Retinal pigment epithelial cell (primary cell): ENCODE measurements around the gene IP6K3.

ENCODE experiments used
- DNase-seq: peaks from one replicate; pipeline ENCODE4 v3.0.0-alpha.2; 2010; ENCODE audit warnings: low read depth
- H3K4me3 ChIP-seq: 2 replicates; pipeline ENCODE4 v1.5.1; 2011; ENCODE audit warnings: mild to moderate bottlenecking, low read length, control low read depth, moderate library complexity
- TF ChIP-seq, protein P1 (sequence below): conservative IDR thresholded peaks from 2 replicates; pipeline ENCODE4 v1.5.1; 2011; ENCODE audit warnings: low read depth, low read length, control low read depth, inconsistent platforms

Gene IP6K3, protein sequence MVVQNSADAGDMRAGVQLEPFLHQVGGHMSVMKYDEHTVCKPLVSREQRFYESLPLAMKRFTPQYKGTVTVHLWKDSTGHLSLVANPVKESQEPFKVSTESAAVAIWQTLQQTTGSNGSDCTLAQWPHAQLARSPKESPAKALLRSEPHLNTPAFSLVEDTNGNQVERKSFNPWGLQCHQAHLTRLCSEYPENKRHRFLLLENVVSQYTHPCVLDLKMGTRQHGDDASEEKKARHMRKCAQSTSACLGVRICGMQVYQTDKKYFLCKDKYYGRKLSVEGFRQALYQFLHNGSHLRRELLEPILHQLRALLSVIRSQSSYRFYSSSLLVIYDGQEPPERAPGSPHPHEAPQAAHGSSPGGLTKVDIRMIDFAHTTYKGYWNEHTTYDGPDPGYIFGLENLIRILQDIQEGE

DNA sequence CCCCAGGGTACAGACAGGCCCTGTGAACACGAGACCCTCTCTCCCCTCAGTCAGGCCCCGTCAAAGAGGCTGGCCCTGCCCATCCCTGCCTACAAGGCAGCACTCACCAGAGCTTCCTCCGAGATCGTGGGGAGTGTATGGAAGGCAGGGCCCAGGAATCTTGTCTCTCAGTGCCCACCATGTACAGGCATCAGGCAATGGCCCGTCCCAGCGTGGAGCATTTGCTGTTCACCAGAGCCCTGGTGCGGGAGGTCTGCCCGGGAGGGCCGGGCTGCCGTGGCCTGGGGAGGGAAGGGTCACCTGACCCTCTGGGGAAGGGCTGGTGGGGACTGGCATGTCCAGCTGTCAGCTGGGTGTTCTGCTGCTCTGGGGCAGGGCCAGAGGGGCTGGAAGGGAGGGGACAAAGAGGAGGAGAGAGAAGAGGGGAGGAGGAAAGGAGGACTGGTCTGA is at the start of gene IP6K3:
TSS of gene IP6K3 (minus strand) at position 255 of the 450 bp plus-strand sequence. CDS start 11,429 bp downstream, outside the sequence.
- DNase-seq = peak; percentile 37
- TF ChIP-seq, protein P1, sequence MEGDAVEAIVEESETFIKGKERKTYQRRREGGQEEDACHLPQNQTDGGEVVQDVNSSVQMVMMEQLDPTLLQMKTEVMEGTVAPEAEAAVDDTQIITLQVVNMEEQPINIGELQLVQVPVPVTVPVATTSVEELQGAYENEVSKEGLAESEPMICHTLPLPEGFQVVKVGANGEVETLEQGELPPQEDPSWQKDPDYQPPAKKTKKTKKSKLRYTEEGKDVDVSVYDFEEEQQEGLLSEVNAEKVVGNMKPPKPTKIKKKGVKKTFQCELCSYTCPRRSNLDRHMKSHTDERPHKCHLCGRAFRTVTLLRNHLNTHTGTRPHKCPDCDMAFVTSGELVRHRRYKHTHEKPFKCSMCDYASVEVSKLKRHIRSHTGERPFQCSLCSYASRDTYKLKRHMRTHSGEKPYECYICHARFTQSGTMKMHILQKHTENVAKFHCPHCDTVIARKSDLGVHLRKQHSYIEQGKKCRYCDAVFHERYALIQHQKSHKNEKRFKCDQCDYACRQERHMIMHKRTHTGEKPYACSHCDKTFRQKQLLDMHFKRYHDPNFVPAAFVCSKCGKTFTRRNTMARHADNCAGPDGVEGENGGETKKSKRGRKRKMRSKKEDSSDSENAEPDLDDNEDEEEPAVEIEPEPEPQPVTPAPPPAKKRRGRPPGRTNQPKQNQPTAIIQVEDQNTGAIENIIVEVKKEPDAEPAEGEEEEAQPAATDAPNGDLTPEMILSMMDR = no peak
- H3K4me3 ChIP-seq = peak within 1 kb of the TSS; percentile 54

DNA sequence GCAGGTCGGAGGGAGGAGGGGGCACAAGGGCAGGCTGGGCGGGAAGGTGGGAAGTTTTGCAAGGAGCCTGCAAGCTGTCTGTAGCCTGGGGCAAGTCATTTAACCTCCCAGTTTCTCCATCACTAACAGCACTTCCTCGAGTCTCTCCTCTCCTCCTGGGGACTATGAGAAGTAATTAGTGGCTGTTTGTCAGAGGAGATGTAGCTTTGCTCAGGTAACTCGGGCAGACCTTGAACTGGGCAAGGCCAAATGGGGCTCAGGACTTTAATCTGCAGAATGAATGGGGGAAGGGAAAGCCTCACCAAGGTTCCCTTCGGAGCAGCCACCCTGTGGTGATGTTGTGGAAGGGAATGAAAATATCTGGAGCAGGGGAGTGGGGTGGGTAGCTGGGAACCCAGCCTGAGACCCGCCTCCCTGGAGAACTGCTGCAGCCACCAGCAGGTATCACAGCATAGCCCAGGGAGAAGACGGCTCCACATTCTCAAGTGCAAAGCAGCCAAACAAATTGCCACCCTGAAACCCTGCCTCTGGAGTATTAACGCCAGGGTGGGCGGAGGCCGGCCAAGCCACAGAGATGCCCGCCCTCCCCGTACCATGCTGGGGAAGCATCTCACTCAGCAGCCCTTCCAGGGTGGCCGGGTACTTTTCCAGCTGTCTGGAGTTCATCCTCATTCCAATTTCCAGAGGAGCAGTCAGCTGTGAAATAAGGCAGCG is 48.4 kb upstream of the IP6K3 start:
- no peak overlapping the region for H3K4me3 ChIP-seq
- no peak for DNase-seq
- TF ChIP-seq, protein P1 = peak; percentile 32

DNA sequence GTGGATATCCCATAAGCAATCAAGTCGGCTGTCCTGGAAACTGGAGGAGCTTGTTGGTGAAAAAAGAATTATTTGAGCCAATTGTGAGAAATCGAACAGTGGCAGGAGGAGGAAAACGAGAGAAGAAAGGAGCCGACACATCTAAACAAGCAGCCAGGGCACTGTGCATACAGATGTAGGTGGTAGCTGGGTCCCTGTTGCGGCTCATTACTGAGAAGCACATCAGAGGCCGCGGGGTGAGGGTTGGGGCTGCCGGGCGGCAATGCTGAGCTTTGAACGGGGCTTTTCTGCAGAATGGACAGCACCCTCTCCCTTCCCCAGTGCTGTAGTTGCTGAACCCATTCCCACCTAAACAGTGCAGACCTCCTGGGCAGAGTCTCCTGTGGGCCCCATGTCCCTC is 46.3 kb upstream of the IP6K3 start:
- TF ChIP-seq, protein P1 = no peak
- DNase-seq = no peak

DNA sequence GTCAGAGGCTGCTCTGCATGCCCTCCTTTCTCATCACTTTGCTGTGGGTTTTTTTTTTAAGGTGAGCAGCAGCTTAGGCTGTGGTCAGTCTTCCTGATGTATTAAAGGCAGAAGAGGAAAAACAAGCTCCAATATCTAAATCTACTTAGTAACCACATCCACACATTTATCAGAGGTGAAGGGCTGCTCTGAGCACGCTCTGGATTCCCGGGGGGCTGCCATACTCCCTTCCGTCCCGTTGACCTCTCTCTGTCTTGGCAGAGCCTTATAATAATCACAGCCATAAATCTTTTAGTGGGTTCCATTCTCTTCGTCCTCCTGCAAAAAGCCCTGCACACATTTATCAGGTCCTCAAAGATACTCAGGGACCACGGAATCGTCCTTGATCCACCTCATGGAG is 44.9 kb upstream of the IP6K3 start:
- no peak for DNase-seq
- no peak overlapping the region for H3K4me3 ChIP-seq
- TF ChIP-seq, protein P1 = no peak

More for the DNA sequence above, 46.3 kb upstream of the IP6K3 start:
- no peak overlapping the region for H3K4me3 ChIP-seq

DNA sequence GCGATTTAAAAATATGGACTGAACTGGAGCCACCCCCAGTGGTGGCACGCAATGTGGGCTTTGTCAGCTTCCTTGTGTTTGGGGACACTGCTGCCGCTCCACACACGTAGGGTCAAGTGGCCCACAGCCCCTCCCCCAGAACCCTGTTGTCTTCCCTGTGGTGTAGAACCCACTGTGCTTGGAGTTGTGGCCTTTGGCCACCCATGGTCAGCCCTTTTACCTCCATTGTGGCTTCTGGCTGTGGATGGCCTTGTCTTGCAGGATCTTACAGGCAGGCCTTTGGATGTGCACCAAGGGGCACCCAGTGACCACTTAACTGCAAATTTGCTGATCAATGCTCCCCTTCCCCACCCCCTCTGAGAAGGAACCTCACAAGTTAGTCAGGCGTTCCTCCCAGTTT is 44.2 kb upstream of the IP6K3 start:
- no peak overlapping the region for H3K4me3 ChIP-seq
- TF ChIP-seq, protein P1 = no peak
- no peak for DNase-seq

DNA sequence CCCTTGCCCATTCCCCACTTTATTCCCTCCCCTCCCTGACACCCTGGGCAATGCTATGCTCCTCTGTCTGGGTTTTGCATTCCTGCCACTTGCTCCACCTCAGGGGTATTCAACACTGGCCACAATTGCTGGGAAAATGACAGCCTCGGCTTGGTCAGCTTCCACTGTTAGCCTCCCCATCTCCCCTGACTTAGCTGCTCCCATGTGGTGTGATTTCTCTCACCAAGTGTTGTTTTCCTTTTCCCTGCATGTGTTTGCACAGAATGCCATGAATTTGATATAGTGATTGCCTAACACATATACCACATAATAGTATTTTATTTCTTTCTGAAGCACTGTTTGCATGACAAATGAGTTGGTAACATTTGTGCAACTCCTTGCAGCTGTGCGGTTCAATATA is 43.7 kb upstream of the IP6K3 start:
- TF ChIP-seq, protein P1 = no peak
- no peak overlapping the region for H3K4me3 ChIP-seq
- DNase-seq = no peak
